Left ventricle myocardium inferior (tissue), 1 donor: ENCODE data around the gene CNKSR3. TPM values are rescaled to one million over a fixed set of nuclear protein-coding genes. Genes with fewer than 3 reads are reported as not detected.

Experiments
- DNase-seq: peaks from one replicate; pipeline ENCODE4 v3.0.0-alpha.2; 2020
- H3K27ac ChIP-seq: fragments of 200-600 bp; replicated peaks from 2 replicates; pipeline ENCODE4 v1.8.0; 2021
- H3K27me3 ChIP-seq: fragments of 200-600 bp; 2 replicates; pipeline ENCODE4 v1.8.0; 2021; ENCODE audit warnings: low read depth
- H3K36me3 ChIP-seq: fragments of 200-600 bp; 2 replicates; pipeline ENCODE4 v1.8.0; 2021
- H3K4me1 ChIP-seq: fragments of 200-600 bp; 2 replicates; pipeline ENCODE4 v1.8.0; 2021
- H3K4me3 ChIP-seq: fragments of 200-600 bp; 2 replicates; pipeline ENCODE4 v1.8.0; 2021; ENCODE audit warnings: mild to moderate bottlenecking, moderate library complexity
- H3K9me3 ChIP-seq: fragments of 200-600 bp; replicated peaks from 2 replicates; pipeline ENCODE4 v1.8.0; 2021
- CTCF ChIP-seq: fragments of 200-600 bp; IDR thresholded peaks from 2 replicates; pipeline ENCODE4 v1.8.0; 2021; ENCODE audit warnings: antibody characterized with exemption, mild to moderate bottlenecking, borderline replicate concordance
- intact Hi-C: fragments of 100-400 bp; cut with micrococcal nuclease; formaldehyde crosslinking; loops from one replicate; pipeline ENCODE4 v1.11.0; 2022
- total RNA-seq: library from RNA; stranded (reverse); fragmentation: NEBNext Ultra II Directional; extraction: Animal tissue kit (Norgen Biotek cat#: 25700); gene quantifications from one replicate; pipeline ENCODE4 v1.2.1, GENCODE V29; 2021
- donor health status: DM: no; HTN: yes; CAD: no; lungs with severe emphysema.

CNKSR3 gene
- total RNA-seq, 1 donor from 2014 or later: 20.3 TPM

GRCh38 chr6:154377726-154378125 is 132.8 kb downstream of the CNKSR3 start:
- H3K9me3 ChIP-seq: no peaks in the 10 kb centered on the region
- intact Hi-C loops: no loop called here

GRCh38 chr6:154373971-154374370 is 136.5 kb downstream of the CNKSR3 start:
- peaks cover 4% of the 10 kb centered on the region for H3K4me1 ChIP-seq
- no peak for DNase-seq
- H3K36me3 ChIP-seq: no peaks in the 10 kb centered on the region
- H3K4me3 ChIP-seq: no peak overlapping the region
- intact Hi-C loops: no loop called here
- no peak overlapping the region for H3K27ac ChIP-seq
- H3K27me3 ChIP-seq: no peaks in the 10 kb centered on the region
- no peaks in the 10 kb centered on the region for H3K9me3 ChIP-seq
- TF ChIP-seq CTCF: no peak

More at GRCh38 chr6:154377726-154378125, 132.8 kb downstream of the CNKSR3 start:
- H3K4me1 ChIP-seq: no peaks in the 10 kb centered on the region
- no peak overlapping the region for H3K27ac ChIP-seq
- no peak overlapping the region for H3K4me3 ChIP-seq
- DNase-seq: no peak
- no peak for TF ChIP-seq CTCF
- H3K27me3 ChIP-seq: no peaks in the 10 kb centered on the region
- no peaks in the 10 kb centered on the region for H3K36me3 ChIP-seq

GRCh38 chr6:154371281-154371680 is 139.2 kb downstream of the CNKSR3 start:
- Histone ChIP-seq H3K27me3 (no peaks in the 10 kb centered on the region), H3K27ac (no peak overlapping the region), H3K4me1 (peaks cover 4% of the 10 kb centered on the region), H3K9me3 (no peaks in the 10 kb centered on the region), H3K4me3 (no peak overlapping the region), H3K36me3 (no peaks in the 10 kb centered on the region)
- intact Hi-C loops: no loop called here
- TF ChIP-seq CTCF: no peak
- no peak for DNase-seq

GRCh38 chr6:154370545-154370944 is 139.9 kb downstream of the CNKSR3 start:
- no peak for DNase-seq
- H3K4me1 ChIP-seq: peaks cover 4% of the 10 kb centered on the region
- no peaks in the 10 kb centered on the region for H3K9me3 ChIP-seq
- H3K36me3 ChIP-seq: no peaks in the 10 kb centered on the region
- TF ChIP-seq CTCF: peak; percentile 56
- no peak overlapping the region for H3K27ac ChIP-seq
- intact Hi-C loops: no loop called here
- no peak overlapping the region for H3K4me3 ChIP-seq
- no peaks in the 10 kb centered on the region for H3K27me3 ChIP-seq

- H3K9me3 ChIP-seq: no peaks in the 10 kb centered on the region
- intact Hi-C loops: no loop called here
- TF ChIP-seq CTCF: no peak
These were observed 142.4 kb downstream of the CNKSR3 start for GRCh38 chr6:154367839-154368695.

More at GRCh38 chr6:154367839-154368695, 142.4 kb downstream of the CNKSR3 start:
- Histone ChIP-seq H3K27me3 (no peaks in the 10 kb centered on the region), H3K36me3 (no peaks in the 10 kb centered on the region), H3K4me1 (peaks cover 4% of the 10 kb centered on the region), H3K4me3 (no peak overlapping the region), H3K27ac (no peak overlapping the region)
- no peak for DNase-seq
